Upper lobe of left lung (tissue), 4 donors: Measurements from ENCODE around the gene CDX2.

Source experiments
- POLR2A ChIP-seq, 4 donors: fragments of 450-650 bp; IDR thresholded peaks; one replicate each; pipeline ENCODE4 v1.5.1; 2016 to 2017; ENCODE audit warnings: antibody characterized with exemption in 4 of 4, mild to moderate bottlenecking in 2 of 4
- TF ChIP-seq, protein P1 (sequence below), 6 experiments: fragments of 450-650 bp in 4 of 6; fragments of 200-600 bp in 2 of 6; sonication (generic) in 2 of 6; IDR thresholded peaks; one replicate each; pipeline ENCODE4 v1.5.1; 2016 to 2019; ENCODE audit warnings: antibody characterized with exemption in 6 of 6

DNA sequence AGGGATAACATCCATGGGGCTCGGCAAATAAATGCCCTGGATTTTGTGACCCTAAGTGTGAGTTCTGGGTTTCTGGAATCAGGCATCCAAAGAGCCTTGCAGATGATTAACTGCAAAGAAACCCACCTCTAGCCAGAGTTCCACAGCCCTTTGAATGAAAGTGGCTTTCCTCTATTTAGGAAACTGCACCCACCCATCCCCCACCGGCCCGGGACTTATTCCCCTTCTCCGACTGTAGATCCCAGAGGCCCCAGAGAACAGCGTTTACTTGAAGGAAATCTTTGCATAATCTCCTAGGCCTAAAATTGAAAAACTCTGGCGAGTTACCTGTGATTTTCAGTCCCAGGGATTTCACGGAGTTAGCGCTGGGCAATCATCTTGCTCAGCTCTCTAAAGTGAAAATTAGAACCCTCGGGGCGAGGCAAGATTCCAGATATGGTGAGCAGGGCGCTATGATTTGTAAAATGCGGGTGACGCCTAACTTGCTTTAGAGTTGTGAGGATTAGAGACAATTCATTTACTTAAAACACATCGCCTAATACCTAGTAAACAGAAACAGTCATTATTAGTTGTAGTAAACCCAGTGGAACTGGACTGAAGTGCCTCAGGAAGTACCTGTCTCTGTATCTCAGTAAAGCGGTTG lies 10.0 kb upstream of the CDX2 start:
- no peak for TF ChIP-seq POLR2A (IDR thresholded peaks at IDR 0.05)
- TF ChIP-seq, protein P1, sequence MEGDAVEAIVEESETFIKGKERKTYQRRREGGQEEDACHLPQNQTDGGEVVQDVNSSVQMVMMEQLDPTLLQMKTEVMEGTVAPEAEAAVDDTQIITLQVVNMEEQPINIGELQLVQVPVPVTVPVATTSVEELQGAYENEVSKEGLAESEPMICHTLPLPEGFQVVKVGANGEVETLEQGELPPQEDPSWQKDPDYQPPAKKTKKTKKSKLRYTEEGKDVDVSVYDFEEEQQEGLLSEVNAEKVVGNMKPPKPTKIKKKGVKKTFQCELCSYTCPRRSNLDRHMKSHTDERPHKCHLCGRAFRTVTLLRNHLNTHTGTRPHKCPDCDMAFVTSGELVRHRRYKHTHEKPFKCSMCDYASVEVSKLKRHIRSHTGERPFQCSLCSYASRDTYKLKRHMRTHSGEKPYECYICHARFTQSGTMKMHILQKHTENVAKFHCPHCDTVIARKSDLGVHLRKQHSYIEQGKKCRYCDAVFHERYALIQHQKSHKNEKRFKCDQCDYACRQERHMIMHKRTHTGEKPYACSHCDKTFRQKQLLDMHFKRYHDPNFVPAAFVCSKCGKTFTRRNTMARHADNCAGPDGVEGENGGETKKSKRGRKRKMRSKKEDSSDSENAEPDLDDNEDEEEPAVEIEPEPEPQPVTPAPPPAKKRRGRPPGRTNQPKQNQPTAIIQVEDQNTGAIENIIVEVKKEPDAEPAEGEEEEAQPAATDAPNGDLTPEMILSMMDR (IDR thresholded peaks at IDR 0.05), result no peak
